NCI-H1092 treated with DMSO at 0.1 percent for 48 hours (cell line): ENCODE results near the gene OR6J1.
"Not testable (repeated sequence)": the region's sequence is repeated elsewhere in the genome, so short reads cannot be mapped to it uniquely, and the experiment has no call there.

ENCODE experiments used
- DNase-seq: peaks from one replicate; lab custom pipeline; 2025; lab: John Stamatoyannopoulos, UW

OR6J1 gene

DNA sequence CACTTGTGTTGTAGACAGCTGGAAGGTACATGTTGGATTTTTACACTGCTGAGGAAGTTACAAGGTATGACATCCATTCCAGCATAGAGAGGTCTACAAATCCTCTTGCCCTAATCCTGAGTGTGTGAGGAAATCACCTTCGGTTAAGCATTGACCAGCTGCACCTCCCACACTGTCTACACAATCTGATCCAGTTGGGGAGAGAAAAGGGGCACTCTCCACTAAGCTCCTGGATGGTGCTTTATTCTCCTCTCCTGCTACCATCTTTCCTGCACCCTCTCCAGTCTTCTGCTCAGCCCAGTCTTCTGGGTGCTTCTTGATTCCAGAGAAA is at the start of gene OR6J1:
TSS of gene OR6J1 (minus strand) at position 48 of the 331 bp plus-strand sequence. CDS start 9,541 bp downstream, outside the sequence.
- DNase-seq, result no peak

DNA sequence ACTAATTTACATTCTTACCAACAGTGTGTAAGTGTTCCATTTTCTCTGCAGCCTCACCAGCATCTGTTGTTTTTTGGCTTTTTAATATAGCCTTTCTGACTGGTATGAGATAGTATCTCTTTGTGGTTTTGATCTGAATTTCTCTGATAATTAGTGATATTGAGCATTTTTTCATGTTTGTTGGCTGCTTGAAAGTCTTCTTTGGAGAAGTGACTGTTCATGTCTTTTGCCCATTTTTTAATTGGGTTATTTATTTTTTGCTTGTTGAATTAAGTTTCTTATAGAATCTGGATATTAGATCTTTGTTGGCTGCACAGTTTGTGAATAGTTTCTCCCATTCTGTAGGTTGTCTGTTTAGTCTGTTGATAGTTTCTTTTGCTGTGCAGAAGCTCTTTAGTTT is 48.0 kb upstream of the OR6J1 start:
- no peak for DNase-seq

DNA sequence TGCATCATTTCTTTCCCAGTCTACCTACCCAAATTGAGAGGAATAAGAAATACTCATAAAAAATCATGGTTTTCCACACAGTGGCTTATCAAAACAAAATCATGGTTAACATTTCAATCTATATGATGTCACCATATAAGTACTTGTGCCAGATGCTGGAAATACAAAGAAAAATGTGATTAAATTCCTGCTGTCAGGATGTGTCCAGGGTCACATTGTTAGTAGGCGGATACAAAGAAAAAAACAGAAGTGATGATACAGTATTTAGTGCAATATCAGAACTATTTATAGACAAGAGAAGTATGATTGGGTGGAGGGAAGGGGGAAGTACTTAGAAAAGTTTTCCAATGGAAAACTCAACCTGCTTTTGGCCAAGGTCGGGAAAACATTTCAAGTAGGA is 47.0 kb upstream of the OR6J1 start:
- no peak for DNase-seq

DNA sequence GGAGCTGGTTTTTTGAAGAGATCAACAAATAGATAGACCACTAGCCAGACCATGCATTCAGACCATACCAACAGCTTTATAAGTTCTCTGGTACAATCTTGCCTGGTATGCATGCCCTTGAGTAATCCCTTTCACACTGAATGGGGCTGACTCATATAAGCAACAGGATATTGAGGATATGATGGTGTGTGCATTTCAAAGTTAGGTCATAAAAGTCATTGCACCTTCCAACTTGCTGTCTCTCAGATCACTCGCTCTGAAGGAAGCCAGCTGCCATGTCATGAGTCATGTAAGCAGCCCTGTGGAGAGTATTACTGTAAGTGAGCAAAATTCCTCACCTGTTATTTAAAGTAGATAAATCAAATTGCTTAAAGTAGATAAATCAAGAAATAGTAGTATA is 45.0 kb upstream of the OR6J1 start:
- DNase-seq, result no peak

DNA sequence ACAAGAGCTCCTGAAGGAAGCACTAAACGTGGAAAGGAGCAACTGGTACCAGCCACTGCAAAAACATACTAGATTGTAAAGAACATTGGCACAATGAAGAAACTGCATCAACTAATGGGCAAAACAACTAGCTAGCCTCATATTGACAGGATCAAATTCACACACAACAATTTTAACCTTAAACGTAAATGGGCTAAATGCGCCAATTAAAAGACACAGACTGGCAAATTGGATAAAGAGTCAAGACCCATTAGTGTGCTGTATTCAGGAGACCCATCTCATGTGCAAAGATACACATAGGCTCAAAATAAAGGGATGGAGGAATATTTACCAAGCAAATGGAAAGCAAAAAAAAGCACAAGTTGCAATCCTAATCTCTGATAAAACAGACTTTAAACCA is 43.8 kb upstream of the OR6J1 start:
- DNase-seq, result not testable (repeated sequence)

DNA sequence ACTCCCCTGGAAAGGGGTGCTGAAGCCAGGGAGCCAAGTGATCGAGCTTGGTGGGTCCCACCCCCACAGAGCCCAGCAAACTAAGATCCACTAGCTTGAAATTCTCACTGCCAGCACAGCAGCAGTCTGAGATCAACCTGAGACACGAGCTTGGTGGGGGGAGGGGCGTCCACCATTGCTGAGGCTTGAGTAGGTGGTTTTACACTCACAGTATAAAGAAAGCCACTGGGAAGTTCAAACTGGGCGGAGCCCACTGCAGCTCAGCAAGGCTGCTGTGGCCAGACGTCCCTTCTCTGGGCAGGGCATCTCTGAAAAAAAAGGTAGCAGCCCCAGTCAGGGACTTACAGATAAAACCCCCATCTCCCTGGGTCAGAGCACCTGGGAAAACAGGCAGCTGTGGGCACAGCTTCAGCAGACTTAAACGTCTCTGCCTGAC is 42.0 kb upstream of the OR6J1 start:
- DNase-seq, result not testable (repeated sequence)

DNA sequence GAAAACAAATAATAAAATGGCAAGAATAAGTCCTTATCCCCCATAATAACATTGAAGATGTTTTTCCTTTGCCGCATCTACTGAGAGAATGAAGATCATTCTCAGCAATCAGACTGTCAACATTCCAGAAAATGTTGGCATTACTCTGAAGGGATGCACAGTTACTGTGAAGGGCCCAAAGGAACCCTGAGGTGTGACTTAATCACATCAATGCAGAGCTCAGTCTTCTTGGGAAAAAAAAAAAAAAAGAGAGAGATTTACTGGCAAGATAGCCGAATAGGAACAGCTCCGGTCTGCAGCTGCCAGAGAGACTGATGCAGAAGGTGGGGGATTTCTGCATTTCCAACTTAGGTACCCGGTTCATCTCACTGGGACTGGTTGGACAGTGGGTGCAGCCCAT is 41.3 kb upstream of the OR6J1 start:
- no peak for DNase-seq

DNA sequence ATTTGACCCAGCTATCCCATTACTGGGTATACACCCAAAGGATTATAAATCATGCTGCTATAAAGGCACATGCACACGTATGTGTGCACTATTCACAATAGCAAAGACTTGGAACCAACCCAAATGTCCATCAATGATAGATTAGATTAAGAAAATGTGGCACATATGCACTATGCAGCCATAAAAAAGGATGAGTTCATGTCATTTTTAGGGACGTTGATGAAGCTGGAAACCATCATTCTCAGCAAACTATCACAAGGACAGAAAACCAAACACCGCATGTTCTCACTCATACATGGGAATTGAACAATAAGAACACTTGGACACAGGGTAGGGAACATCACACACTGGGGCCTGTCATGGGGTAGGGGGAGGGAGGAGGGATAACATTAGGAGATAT is 39.3 kb upstream of the OR6J1 start:
- not testable (repeated sequence) for DNase-seq

DNA sequence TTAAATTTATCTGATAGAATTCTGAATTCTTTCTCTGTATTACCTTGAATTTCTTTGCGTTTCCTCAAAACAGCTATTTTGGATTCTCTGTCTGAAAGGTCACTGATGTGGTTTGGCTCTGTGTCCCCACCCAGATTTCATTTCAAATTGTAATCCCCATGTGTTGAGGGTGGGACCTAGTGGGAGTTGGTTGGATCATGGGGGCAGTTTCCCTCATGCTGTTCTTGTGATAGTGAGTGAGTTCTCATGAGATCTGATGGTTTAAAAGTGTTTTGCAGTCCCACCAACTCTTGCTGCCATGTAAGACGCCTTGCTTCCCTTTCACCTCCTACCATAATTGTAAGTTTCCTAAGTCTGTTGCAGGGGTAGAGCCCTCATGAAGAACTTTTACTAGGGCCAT is 34.1 kb upstream of the OR6J1 start:
- DNase-seq, result no peak

DNA sequence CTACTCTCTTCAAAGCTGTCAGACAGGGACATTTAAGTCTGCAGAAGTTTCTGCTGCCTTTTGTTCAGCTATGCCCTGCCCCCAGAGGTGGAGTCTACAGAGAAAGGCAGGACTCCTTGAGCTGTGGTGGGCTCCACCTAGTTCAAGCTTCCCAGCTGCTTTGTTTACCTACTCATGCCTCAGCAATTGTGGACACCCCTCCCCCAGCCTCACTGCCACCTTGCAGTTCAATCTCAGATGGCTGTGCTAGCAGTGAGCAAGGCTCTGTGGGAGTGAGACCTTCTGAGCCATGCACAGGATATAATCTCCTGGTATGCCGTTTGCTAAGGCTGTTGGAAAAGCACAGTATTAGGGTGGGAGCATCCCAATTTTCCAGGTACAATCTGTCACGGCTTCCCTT is 33.4 kb upstream of the OR6J1 start:
- DNase-seq, result not testable (repeated sequence)

DNA sequence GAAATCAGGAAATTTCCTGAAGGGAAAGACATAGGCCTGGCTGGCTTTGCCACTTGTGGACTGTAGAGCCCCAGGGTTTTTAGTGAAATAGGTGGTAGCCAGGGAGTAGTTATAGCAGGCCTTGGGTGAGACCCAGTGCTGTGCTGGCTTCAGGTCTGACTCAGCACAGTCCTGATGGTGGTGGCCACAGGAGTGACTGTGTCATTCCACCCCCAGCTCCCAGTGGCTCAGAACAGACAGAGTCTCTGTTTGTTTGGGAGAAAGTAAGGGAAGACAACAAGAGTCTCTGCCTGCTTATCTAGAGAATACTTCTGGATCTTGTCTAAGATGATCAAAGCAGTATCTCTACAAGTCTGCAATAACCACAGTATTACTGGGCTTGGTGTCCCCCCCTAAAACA is 27.5 kb upstream of the OR6J1 start:
- no peak for DNase-seq

DNA sequence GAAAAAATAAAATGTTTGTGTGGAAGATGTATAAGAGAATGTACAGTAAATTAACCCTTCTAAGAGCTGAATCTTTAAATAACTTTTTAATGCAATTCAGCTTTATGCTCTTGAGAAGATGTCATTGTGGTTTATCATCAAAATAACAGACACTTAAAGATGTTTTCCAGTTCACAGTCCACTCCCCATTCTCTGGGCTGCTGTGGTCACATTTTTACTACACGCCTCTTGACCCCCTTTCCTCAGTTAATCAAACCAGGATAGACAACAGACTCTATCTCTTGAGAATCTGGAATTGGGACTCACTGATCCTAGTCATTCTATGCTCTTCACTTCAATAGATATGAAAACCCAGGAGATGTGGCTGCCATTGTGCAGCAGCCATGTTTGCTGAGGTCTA is 24.7 kb upstream of the OR6J1 start:
- DNase-seq, result no peak

DNA sequence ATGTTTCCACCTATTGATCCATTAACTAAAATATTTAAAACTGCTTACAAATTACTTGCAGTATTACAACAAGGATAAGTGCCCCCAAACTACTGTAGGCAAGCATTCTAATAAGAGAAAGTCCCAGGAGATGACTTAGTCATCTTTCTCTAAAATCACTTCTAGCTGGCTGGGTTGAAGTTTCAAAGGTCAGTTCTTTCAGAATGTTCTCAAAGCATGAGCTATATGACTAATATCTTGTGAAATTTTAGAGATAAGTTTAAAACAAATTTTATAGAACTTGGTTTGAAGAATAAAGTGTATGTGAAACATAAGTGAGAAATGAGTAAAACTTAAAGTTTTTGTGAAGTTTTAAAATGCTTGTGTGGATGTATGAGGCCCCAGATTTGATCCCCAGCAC is 24.3 kb upstream of the OR6J1 start:
- no peak for DNase-seq

DNA sequence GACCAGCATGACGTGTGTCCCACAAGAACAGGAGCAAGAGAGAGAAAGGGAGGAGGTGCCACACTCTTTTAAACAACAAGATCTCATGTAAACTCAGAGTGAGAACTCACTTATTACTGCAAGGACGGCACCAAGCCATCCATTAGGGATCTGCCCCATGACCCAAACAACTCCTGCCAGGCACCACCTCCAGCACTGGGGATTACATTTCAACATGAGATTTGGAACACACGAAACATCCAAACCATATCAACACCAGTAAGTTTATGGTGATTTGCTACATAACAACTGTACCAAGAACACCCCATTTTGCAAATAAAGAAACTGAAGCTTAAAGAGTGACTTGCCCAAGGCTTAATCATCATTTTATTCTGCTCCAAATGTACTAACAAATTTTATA is 23.7 kb upstream of the OR6J1 start:
- DNase-seq, result no peak

DNA sequence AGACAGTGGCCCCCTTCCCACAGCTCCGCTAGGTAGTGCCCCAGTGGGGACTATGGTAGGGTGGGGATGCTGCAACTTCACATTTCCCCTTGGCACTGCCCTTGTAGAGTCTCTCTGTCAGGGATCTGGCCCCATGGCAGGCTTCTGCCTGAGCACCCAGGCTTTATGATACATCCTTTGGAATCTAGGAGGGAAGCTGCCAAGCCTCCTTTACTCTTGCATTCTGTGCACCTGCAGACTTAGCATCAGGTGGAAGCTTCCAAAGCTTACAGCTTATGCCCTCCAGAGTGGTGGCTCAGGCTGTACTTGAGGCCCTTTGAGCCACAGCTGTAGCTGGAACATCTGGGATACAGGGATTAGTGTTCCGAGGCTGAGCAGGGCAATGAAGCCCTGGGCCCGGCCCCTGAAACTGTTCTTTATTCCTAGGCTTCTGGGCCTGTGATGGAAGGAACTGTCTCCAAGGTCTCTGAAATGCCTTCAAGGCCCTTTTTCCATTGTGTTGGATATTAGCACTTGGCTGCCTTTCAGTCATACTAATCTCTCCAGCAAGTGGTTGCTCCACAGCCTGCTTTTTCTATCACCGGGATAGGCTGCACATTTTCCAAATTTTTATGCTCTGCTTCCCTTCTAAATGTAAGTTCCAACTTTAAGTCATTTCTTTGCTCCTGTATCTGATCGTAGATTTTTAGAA is 22.2 kb upstream of the OR6J1 start:
- DNase-seq, result no peak

DNA sequence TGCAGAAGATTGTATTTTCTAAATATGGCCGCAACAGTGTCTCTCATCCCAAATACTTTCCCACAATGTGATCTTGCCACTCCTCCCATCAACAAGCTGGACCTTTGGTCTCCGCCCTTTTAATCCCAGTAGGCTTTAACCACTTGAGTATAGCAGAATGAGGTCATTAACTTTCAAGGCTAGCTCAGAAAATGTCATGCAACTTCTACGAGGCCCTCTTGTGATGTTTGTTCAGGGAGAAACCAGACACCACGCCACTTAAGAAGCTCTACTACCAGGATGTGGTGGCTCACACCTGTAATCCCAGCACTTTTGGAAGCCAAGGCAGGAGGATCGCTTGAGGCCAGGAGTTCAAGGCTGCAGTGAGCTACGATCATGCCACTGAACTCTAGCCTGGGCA is 20.1 kb upstream of the OR6J1 start:
- no peak for DNase-seq

DNA sequence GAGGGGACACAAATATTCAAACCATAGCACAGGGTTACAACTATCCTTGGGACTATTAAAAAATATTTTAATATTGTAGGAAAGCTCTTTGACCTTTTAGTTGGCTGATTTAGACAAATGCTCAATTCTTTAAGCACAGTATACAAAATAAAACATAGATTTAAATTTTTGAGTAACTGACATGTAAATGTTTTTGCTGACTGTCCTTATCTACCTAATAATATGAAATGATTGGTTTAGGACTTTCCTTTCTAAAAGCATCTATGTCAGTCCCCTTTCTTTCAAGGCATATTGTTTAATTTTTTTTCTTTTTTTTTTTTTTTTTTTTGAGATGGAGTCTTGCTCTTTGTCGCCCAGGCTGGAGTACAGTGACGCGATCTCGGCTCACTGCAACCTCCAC is 16.5 kb upstream of the OR6J1 start:
- no peak for DNase-seq

DNA sequence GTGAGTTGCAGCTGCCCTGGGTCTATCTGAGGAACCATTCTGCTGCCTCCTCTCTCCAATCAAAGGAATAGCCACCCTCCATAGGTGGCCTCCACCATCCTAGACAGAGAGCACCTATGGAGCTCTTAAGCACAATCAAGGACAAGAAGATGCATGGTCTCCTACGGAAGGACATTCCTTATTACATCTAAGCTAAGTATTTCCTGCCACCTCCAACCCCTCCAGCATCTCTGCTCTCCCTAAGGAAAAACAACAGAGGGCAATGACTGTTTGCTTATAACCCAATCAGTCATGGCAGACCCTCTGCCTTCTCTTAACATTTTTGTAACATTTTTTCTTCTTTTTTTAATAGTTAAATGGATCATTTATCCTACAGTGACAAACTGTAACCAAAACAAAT is 14.8 kb upstream of the OR6J1 start:
- DNase-seq, result no peak

DNA sequence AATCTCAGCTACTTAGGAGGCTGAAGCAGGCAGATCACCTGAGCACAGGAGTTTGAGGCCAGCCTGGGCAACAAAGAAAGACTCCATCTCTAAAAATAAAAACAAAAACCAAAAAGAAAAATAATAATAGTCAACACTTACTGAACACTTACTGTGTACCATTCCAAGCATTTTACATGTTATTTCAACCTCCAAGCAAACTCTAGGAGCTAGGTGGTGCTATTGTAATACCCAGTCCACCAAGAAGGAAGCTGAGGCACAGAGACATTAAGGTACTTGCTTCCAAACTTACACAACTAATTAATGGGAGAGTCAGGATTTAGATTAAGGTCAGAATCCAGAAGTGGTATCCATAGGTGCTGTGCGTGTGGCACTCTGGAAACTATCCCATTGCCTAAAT is 13.7 kb upstream of the OR6J1 start:
- DNase-seq, result peak; percentile 7

DNA sequence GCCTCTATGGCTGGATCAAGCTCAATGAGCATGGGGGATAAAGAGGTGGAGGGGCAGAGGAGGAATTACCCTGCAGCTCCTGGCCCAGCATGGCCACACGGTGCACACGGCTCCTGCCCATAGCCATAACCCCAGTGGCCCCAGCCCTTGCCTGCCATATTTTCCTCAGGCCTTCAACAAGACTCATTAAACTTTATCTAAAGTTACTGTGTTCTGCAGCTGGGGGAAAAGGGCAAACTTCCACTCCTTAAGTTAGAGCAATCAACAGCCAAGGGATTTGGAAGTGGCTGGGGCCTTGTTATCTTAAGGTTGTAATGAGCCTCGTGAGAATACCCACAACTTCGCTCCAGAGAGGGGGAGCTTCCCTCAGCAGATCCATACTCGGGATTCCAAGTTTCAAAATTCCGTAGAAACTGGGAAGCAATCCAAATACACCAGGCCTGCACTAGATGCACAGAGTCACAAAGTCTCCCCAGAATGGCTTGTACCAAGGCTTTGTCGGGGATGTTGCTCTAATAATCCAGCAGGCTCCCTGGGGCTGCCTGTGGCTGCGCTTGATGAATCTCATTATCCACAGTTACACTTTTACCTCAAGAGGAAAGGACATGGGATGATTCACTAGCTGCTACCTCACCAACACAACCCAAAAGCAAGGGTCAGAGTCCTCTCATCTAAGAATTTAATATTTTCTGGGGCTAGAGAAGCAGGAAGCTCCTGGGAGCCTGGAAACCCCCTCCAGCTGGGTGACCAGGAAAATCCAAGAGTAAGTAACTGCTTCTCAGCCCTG is 13.0 kb upstream of the OR6J1 start:
- no peak for DNase-seq

DNA sequence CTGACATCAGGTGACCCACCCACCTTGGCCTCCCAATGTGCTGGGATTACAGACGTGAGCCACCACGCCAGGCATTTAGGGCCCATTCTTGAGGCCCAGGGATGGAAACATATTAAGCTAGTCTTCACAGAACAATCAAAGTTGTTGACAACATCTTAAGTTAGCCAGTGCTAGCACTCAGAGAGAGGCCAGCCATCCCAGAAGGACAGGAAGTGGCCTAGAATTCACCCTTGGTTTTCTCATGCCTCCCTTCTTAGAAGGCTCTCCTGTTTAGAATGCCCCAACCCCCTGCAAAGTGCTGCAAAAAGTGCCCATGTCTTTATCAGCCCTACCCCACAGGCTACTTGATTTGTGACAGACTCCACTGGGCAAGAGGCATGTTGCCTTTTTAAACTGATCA is 12.1 kb upstream of the OR6J1 start:
- DNase-seq, result no peak

DNA sequence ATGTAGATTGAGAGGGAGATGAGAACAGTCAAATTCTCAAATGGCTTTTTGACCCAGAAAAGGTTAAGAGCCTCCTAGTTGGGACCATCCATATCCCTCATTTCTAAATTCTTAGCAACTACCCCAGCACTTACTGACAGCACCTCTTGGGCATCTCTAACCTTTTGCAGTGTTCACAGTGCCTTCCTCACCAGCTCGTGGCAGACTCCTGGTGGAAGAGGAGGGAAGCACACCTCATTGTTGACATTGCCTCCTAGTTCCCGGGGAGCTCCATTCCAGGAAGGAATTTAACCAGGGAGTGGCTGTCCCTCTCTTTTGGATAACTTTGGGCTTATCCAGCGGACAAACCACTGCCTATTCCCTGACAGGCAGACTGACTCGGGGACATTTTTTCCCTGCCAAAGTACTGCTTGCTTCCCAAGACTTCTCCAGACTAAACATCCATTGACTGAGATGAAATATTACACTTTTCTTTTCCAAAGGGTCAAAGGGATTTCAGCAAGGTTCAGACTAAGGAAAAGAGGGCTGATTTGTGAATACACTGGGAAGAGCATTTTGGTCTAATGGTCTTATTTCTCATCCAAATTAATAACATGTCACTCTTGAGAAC is 9.0 kb upstream of the OR6J1 start:
- DNase-seq, result peak; percentile 60

DNA sequence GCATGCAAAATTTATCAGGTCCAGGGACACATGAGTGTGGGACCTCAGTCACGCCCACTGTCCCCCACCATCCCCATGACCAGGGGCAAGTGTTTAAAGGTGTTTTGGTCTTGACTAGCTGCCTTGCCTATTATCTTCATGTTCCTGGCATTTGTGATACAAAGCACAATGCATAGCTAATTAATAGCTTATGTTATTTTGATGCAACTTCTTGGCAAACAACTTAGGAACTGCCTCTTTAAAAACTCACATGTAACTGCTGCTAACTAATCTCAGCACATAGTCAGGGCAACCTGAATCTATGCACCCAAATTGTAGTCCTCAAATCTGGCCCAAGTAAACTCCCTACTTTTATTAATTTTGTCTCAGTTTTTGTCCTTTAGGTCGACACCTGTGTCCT is 7.4 kb upstream of the OR6J1 start:
- no peak for DNase-seq
